Testis (tissue), 3 donors: ENCODE results near the gene NPFFR2. TPM values are rescaled to one million over a fixed set of nuclear protein-coding genes. Genes with fewer than 3 reads are reported as not detected.
"Not testable (repeated sequence)": the region's sequence is repeated elsewhere in the genome, so short reads cannot be mapped to it uniquely, and the experiment has no call there.

Source experiments
- DNase-seq: peaks from one replicate; pipeline ENCODE4 v3.0.0-alpha.2; 2019
- H3K27ac ChIP-seq, 2 donors: fragments of 200-600 bp; sonication (generic); one replicate each; pipeline ENCODE4 v1.5.1; 2019
- H3K27me3 ChIP-seq: fragments of 200-600 bp; sonication (generic); one replicate; pipeline ENCODE4 v1.5.1; 2019
- H3K36me3 ChIP-seq: fragments of 200-600 bp; sonication (generic); one replicate; pipeline ENCODE4 v1.5.1; 2017; ENCODE audit warnings: low read depth; ENCODE audit errors: missing control alignments
- H3K4me1 ChIP-seq: fragments of 200-600 bp; sonication (generic); one replicate; pipeline ENCODE4 v1.5.1; 2019
- H3K4me3 ChIP-seq, 2 donors: fragments of 200-600 bp; sonication (generic); one replicate each; pipeline ENCODE4 v1.5.1; 2017 to 2019
- H3K9me3 ChIP-seq: fragments of 200-600 bp; sonication (generic); one replicate; pipeline ENCODE4 v1.5.1; 2017
- POLR2A ChIP-seq: fragments of 450-650 bp; IDR thresholded peaks from one replicate; pipeline ENCODE4 v1.6.1; 2017; ENCODE audit warnings: antibody characterized with exemption, mild to moderate bottlenecking, moderate library complexity
- WGBS, 2 donors: methylation state at CpG; one replicate each; pipeline ENCODE4 v1.1.5; 2018; 5-methylcytosine and 5-hydroxymethylcytosine counted together
- intact Hi-C: fragments of 100-400 bp; cut with DNase I; formaldehyde crosslinking; loops from one replicate; pipeline ENCODE4 v1.15.1; 2023; ENCODE audit warnings: low total_unique reads
- polyA plus RNA-seq: library from polyadenylated mRNA; stranded (reverse); fragments of 350-450 nt; fragmentation: Illumina TruSeq; extraction: RNeasy Lipid Tissue Mini Kit (QIAGEN cat#74804); gene quantifications from one replicate; pipeline ENCODE4 v1.2.3, GENCODE V29; 2014; ENCODE audit warnings: low read depth, low replicate concordance; ENCODE audit not compliant: insufficient read depth
- total RNA-seq, 2 donors: library from RNA; depleted of rRNA; stranded (reverse); fragments of >200 nt; gene quantifications; one replicate each; pipeline ENCODE4 v1.2.3, GENCODE V29; 2016
- TF ChIP-seq, protein P1 (sequence below), 3 experiments: fragments of 450-650 bp in 2 of 3; fragments of 200-600 bp in 1 of 3; sonication (generic) in 1 of 3; IDR thresholded peaks; one replicate each; pipeline ENCODE4 v1.5.1; 2016 to 2019; ENCODE audit warnings: antibody characterized with exemption in 3 of 3, mild to moderate bottlenecking in 2 of 3, moderate library complexity in 1 of 3

Gene NPFFR2
- total and polyA plus RNA-seq, 3 donors from 2014 or later: 0.94 to 1.9 (median 1.2) TPM

DNA sequence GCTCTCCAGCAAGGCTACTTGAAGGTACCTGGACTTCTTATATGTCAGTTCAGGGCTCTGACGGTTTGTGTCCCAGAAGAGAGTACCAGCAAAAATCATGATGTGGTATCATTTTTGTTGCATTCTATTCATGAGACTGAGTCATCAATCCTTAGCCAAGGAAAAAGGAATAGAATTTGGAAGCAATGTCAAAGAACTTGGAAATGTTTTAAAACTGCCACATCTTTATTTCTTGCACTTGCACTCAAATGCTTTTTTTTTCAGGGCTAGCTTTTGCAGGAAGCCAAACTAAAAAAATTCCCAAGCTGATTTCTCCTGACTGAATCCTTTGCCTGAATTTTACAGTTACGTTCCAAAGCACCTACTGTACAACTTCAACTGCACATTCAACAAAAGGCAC, 112.4 kb downstream of the NPFFR2 start:
- TF ChIP-seq POLR2A: no peak
- TF ChIP-seq, protein P1, sequence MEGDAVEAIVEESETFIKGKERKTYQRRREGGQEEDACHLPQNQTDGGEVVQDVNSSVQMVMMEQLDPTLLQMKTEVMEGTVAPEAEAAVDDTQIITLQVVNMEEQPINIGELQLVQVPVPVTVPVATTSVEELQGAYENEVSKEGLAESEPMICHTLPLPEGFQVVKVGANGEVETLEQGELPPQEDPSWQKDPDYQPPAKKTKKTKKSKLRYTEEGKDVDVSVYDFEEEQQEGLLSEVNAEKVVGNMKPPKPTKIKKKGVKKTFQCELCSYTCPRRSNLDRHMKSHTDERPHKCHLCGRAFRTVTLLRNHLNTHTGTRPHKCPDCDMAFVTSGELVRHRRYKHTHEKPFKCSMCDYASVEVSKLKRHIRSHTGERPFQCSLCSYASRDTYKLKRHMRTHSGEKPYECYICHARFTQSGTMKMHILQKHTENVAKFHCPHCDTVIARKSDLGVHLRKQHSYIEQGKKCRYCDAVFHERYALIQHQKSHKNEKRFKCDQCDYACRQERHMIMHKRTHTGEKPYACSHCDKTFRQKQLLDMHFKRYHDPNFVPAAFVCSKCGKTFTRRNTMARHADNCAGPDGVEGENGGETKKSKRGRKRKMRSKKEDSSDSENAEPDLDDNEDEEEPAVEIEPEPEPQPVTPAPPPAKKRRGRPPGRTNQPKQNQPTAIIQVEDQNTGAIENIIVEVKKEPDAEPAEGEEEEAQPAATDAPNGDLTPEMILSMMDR (IDR thresholded peaks at IDR 0.05): no peak
- intact Hi-C loops: no loop called here
- H3K36me3 ChIP-seq: no peaks in the 10 kb centered on the region
- H3K4me3 ChIP-seq: no peak overlapping the region
- no peak overlapping the region for H3K27ac ChIP-seq
- 86% methylated on average over 2 of the region's 2 CpGs for WGBS, 2 donors
- DNase-seq: no peak
- H3K9me3 ChIP-seq: no peaks in the 10 kb centered on the region
- no peaks in the 10 kb centered on the region for H3K4me1 ChIP-seq
- no peaks in the 10 kb centered on the region for H3K27me3 ChIP-seq

- no peak overlapping the region for H3K27ac ChIP-seq
- intact Hi-C loops: no loop called here
- no peaks in the 10 kb centered on the region for H3K9me3 ChIP-seq
- H3K36me3 ChIP-seq: no peaks in the 10 kb centered on the region
- no peak for DNase-seq
- H3K4me3 ChIP-seq: no peak overlapping the region
- H3K4me1 ChIP-seq: no peaks in the 10 kb centered on the region
- TF ChIP-seq POLR2A: no peak
- TF ChIP-seq, protein P1 (IDR thresholded peaks at IDR 0.05): no peak
- H3K27me3 ChIP-seq: no peaks in the 10 kb centered on the region
These were observed 120.9 kb downstream of the NPFFR2 start for GRCh38 chr4:72152731-72153130.

GRCh38 chr4:72153634-72154033, 121.8 kb downstream of the NPFFR2 start:
- WGBS, 2 donors: 34 to 59% methylated on average over 8 of the region's 8 CpGs
- H3K9me3 ChIP-seq, H3K4me3 ChIP-seq, DNase-seq, intact Hi-C loops, H3K27me3 ChIP-seq, H3K36me3 ChIP-seq, H3K4me1 ChIP-seq, H3K27ac ChIP-seq: not testable (repeated sequence)

- WGBS, 2 donors: 92 to 96% methylated on average over 14 of the region's 14 CpGs
- H3K27ac ChIP-seq, intact Hi-C loops, H3K9me3 ChIP-seq, H3K36me3 ChIP-seq, H3K4me3 ChIP-seq, H3K27me3 ChIP-seq, H3K4me1 ChIP-seq, DNase-seq: not testable (repeated sequence)
These were observed 137.5 kb downstream of the NPFFR2 start for GRCh38 chr4:72169285-72169684.

- H3K9me3 ChIP-seq: no peaks in the 10 kb centered on the region
- no peak overlapping the region for H3K4me3 ChIP-seq
- no peaks in the 10 kb centered on the region for H3K4me1 ChIP-seq
- intact Hi-C loops: no loop called here
- no peaks in the 10 kb centered on the region for H3K27me3 ChIP-seq
- DNase-seq: no peak
- TF ChIP-seq, protein P1 (IDR thresholded peaks at IDR 0.05): no peak
- no peak for TF ChIP-seq POLR2A
- H3K27ac ChIP-seq: no peak overlapping the region
- 79 to 92% methylated on average over 3 of the region's 3 CpGs for WGBS, 2 donors
- no peaks in the 10 kb centered on the region for H3K36me3 ChIP-seq
These were observed 138.1 kb downstream of the NPFFR2 start for GRCh38 chr4:72169861-72170260.

- intact Hi-C loops: no loop called here
- Histone ChIP-seq H3K4me3 (no peak overlapping the region), H3K27ac (no peak overlapping the region)
These were observed 140.0 kb downstream of the NPFFR2 start for GRCh38 chr4:72171761-72172160.

More at GRCh38 chr4:72171761-72172160, 140.0 kb downstream of the NPFFR2 start:
- no peak for TF ChIP-seq POLR2A
- TF ChIP-seq, protein P1 (IDR thresholded peaks at IDR 0.05): no peak
- Histone ChIP-seq H3K9me3 (no peaks in the 10 kb centered on the region), H3K4me1 (no peaks in the 10 kb centered on the region), H3K27me3 (no peaks in the 10 kb centered on the region), H3K36me3 (no peaks in the 10 kb centered on the region)
- 31 to 50% methylated on average over 1 of the region's 1 CpG for WGBS, 2 donors
- no peak for DNase-seq
